H1 (cell line): ENCODE data around the gene MIGA1. TPM values are rescaled to one million over a fixed set of nuclear protein-coding genes. Genes with fewer than 3 reads are reported as not detected.

Experiments
- ASH2L ChIP-seq: fragments of 200-600, 300-600 bp; sonication (generic); IDR thresholded peaks from one replicate; pipeline ENCODE4 v1.7.1; 2017; ENCODE audit warnings: low read length
- CHD1 ChIP-seq: IDR thresholded peaks from 2 replicates; pipeline ENCODE4 v1.6.1; 2012; ENCODE audit warnings: low read depth, low read length, improper control_type of control experiment
- FOSL1 ChIP-seq: IDR thresholded peaks from 2 replicates; pipeline ENCODE4 v1.6.1; 2011; ENCODE audit warnings: mild to moderate bottlenecking, low read depth, low read length, moderate library complexity; ENCODE audit not compliant: insufficient read depth
- GABPA ChIP-seq: IDR thresholded peaks from 2 replicates; pipeline ENCODE4 v1.6.1; 2011; ENCODE audit warnings: mild to moderate bottlenecking, low read length, moderate library complexity, borderline replicate concordance; ENCODE audit not compliant: insufficient read depth
- HDAC6 ChIP-seq: IDR thresholded peaks from one replicate; pipeline ENCODE4 v1.7.1; 2012; ENCODE audit warnings: low read depth, mild to moderate bottlenecking, inconsistent platforms, low read length, moderate library complexity
- JUND ChIP-seq: IDR thresholded peaks from 2 replicates; pipeline ENCODE4 v1.6.1; 2011; ENCODE audit warnings: mild to moderate bottlenecking, improper control_type of control experiment, low read length
- NANOG ChIP-seq: IDR thresholded peaks from 2 replicates; pipeline ENCODE4 v1.6.1; 2011; ENCODE audit warnings: low read length, low read depth, mild to moderate bottlenecking, inconsistent platforms; ENCODE audit not compliant: insufficient read depth, poor library complexity, severe bottlenecking
- NRF1 ChIP-seq: IDR thresholded peaks from 2 replicates; pipeline ENCODE4 v1.6.1; 2011; ENCODE audit warnings: mild to moderate bottlenecking, low read depth, low read length, improper control_type of control experiment
- RBBP5 ChIP-seq: IDR thresholded peaks from 2 replicates; pipeline ENCODE4 v1.7.1; 2012; ENCODE audit warnings: low read depth, mild to moderate bottlenecking, inconsistent platforms, low read length, moderate library complexity, borderline replicate concordance
- RFX5 ChIP-seq: IDR thresholded peaks from 2 replicates; pipeline ENCODE4 v1.6.1; 2011; ENCODE audit warnings: low read depth, low read length, improper control_type of control experiment, borderline replicate concordance
- SRF ChIP-seq: IDR thresholded peaks from 2 replicates; pipeline ENCODE4 v1.6.1; 2011; ENCODE audit warnings: mild to moderate bottlenecking, low read depth, low read length, moderate library complexity
- SUZ12 ChIP-seq: fragments of 200-600 bp; sonication (generic); IDR thresholded peaks from 2 replicates; pipeline ENCODE4 v1.6.1; 2012; ENCODE audit warnings: mild to moderate bottlenecking, inconsistent platforms, low read length, moderate library complexity, mixed read lengths
- TEAD4 ChIP-seq: IDR thresholded peaks from 2 replicates; pipeline ENCODE4 v1.6.1; 2012; ENCODE audit warnings: low read depth, low read length, inconsistent platforms, mixed read lengths
- YY1 ChIP-seq: IDR thresholded peaks from 2 replicates; pipeline ENCODE4 v1.6.1; 2011; ENCODE audit warnings: low read depth, mild to moderate bottlenecking, low read length
- polyA plus RNA-seq, 7 experiments: library from polyadenylated mRNA; depleted of rRNA in 3 of 7; stranded (reverse) in 5 of 7; unstranded in 2 of 7; fragments of >200 nt in 5 of 7; fragments of 200-250 nt in 2 of 7; gene quantifications; 1 replicate in 5 of 7; 2 replicates in 1 of 7; 4 replicates in 1 of 7; pipeline versions ENCODE4 v1.2.1 to v1.2.3, GENCODE V29; 2011 to 2013; ENCODE audit warnings: missing spikeins in 2 of 7, mixed read lengths in 2 of 7
- total RNA-seq: library from RNA; stranded (reverse); fragmentation: NEBNext Ultra II Directional; extraction: Animal tissue kit (Norgen Biotek cat#: 25700); gene quantifications from 2 replicates; pipeline ENCODE4 v1.2.1, GENCODE V29; 2021

The MIGA1 gene
- total and polyA plus RNA-seq, 2 of the 8 experiments (the other 6 are each of a cell fraction or from before 2014, with no cell fraction given), result 0.95 to 7.0 TPM

- TF ChIP-seq HDAC6, result no peak
- peak; percentile 49 for TF ChIP-seq NANOG
- TF ChIP-seq TEAD4, result peak; percentile 61; the same call in 1 of the 2 replicates
- no peak for TF ChIP-seq SUZ12
- no peak for TF ChIP-seq SRF
- TF ChIP-seq YY1, result no peak
- TF ChIP-seq FOSL1, result no peak
- TF ChIP-seq RFX5, result no peak
- no peak for TF ChIP-seq NRF1
- TF ChIP-seq ASH2L, result peak; percentile 96
- 0 out of 2 replicates have a peak, but pooled peaks have one; percentile 71 for TF ChIP-seq RBBP5
- TF ChIP-seq CHD1, result no peak
- TF ChIP-seq JUND, result no peak
- TF ChIP-seq GABPA, result no peak; the same call in 1 of the 2 replicates
- TF ChIP-seq, all 59 proteins: peak for 16
Observed at GRCh38 chr1:77759071-77760028, 20.1 kb upstream of the MIGA1 start, which contains the start of gene USP33 (continued).
